ENCODE results near the gene CCNI.

DNA sequence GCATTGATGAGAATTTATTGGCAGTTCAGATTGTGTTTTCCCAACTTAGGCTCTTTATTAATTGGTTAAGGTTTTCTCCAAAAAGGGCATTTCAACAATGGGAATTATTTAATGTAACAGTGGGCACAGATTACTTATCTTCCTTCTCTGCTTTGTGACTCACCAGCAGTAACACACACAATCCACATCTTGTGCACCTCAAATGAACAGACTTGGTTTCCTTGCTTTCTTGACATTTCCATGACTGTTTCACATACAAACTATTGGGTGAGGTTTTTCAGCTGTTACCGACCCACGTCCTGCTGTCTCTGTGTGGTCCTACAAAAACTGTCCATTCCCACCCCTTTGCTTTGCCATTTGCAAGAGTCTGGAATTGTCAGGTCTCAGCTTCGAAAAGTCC lies 38.1 kb downstream of the CCNI start:
- TF ChIP-seq POLR2AphosphoS5 (IDR thresholded peaks at IDR 0.05; ENCODE audit: insufficient read depth in 1 of 2, low read depth in 1 of 2), result no peak
- TF ChIP-seq, protein P1, sequence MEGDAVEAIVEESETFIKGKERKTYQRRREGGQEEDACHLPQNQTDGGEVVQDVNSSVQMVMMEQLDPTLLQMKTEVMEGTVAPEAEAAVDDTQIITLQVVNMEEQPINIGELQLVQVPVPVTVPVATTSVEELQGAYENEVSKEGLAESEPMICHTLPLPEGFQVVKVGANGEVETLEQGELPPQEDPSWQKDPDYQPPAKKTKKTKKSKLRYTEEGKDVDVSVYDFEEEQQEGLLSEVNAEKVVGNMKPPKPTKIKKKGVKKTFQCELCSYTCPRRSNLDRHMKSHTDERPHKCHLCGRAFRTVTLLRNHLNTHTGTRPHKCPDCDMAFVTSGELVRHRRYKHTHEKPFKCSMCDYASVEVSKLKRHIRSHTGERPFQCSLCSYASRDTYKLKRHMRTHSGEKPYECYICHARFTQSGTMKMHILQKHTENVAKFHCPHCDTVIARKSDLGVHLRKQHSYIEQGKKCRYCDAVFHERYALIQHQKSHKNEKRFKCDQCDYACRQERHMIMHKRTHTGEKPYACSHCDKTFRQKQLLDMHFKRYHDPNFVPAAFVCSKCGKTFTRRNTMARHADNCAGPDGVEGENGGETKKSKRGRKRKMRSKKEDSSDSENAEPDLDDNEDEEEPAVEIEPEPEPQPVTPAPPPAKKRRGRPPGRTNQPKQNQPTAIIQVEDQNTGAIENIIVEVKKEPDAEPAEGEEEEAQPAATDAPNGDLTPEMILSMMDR (IDR thresholded peaks at IDR 0.05), result no peak
- no peak for TF ChIP-seq POLR2A (IDR thresholded peaks at IDR 0.05)
